ENCODE results near the gene LRRC75B.

LRRC75B gene

DNA sequence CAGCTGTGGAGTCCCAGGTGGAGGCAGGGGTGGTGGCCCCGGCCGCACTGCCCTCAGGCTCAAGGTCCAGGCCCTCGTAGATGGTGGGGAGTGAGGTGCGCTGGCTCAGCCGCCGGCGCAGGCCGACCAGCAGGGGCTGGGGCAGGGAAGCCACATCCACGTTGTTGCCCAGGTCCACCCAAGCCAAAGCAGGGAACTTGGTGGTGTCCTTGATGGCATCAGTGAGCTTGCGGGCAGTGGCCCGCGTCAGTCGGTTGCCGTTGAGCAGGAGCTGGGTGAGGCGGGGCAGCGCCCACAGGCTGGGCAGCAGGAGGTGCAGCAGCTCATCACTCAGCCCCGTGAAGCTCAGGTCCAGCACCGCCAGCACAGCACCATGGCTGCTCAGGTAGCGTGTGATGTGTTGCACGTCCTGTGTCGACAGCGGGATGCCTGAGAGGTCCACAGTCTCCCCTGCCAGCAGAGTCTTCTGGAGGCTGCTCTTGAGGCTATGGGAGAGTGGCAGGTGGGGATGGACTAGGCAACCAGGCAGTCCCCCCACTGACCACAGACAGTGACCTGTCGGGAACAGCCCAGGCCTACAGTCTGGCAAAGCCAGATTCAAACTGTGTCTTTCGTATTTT lies 6.8 kb downstream of the LRRC75B start:
- H3K4me3 ChIP-seq (ENCODE audit: control insufficient read depth, low read depth, low read length), result no peak overlapping the region
- no peak for DNase-seq (ENCODE audit: low read depth)

DNA sequence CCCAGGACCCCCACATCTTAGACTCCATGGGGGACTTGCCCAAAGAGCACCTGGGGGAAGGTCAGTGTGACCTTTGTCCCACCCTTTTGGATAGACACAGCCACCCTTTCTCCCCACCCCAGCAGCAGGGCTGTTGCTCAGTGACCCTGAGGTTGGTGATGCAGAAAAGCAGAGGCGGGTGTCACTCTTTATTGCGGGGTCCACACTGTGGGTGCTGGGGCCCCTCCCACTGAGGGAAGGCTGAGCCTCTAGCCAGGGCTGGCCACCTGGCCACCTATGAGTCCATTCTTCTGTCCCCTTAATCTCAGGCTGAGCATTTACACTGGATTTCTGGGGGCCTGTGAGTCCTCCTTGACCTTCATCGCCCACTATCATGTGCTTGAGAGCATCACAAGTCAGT lies 7.4 kb downstream of the LRRC75B start:
- no peak overlapping the region for H3K4me3 ChIP-seq (ENCODE audit: control insufficient read depth, low read depth, low read length)
- TF ChIP-seq, protein P1, sequence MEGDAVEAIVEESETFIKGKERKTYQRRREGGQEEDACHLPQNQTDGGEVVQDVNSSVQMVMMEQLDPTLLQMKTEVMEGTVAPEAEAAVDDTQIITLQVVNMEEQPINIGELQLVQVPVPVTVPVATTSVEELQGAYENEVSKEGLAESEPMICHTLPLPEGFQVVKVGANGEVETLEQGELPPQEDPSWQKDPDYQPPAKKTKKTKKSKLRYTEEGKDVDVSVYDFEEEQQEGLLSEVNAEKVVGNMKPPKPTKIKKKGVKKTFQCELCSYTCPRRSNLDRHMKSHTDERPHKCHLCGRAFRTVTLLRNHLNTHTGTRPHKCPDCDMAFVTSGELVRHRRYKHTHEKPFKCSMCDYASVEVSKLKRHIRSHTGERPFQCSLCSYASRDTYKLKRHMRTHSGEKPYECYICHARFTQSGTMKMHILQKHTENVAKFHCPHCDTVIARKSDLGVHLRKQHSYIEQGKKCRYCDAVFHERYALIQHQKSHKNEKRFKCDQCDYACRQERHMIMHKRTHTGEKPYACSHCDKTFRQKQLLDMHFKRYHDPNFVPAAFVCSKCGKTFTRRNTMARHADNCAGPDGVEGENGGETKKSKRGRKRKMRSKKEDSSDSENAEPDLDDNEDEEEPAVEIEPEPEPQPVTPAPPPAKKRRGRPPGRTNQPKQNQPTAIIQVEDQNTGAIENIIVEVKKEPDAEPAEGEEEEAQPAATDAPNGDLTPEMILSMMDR (IDR thresholded peaks at IDR 0.05; ENCODE audit: control insufficient read depth, insufficient read depth, low read depth, low read length, missing control alignments), result no peak
- DNase-seq (ENCODE audit: low read depth), result no peak

More for the DNA sequence above, 6.8 kb downstream of the LRRC75B start:
- TF ChIP-seq, protein P1 (IDR thresholded peaks at IDR 0.05; ENCODE audit: control insufficient read depth, insufficient read depth, low read depth, low read length, missing control alignments), result no peak

DNA sequence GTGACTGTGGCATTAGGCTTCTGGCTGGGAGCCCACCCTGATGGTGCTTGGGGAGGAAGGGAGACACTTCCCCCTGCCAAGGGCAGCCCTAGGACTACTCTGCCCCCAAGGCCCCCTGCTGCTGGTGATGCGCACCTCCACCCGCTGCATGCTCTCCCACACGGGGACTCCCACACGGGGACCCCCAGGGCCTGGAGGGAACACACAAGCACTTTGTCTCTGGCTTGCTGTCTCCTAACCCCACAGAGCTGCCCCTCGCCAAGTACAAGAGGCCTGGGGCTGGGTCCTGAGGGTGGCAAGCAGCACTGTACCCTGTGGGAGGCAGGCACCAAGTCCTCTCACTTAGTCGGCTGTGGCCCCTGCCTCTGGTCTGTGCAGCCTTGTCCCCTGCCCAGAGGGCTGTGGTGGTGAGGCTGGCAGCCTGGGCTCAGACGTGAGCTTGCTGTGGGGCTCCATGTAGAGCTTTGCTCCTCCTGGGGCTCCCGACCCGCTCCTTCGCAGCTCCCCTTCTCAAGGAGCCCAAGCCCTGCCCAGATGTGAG lies 7.9 kb downstream of the LRRC75B start:
- DNase-seq (ENCODE audit: low read depth), result no peak
- no peak overlapping the region for H3K4me3 ChIP-seq (ENCODE audit: control insufficient read depth, low read depth, low read length)
- TF ChIP-seq, protein P1 (IDR thresholded peaks at IDR 0.05; ENCODE audit: control insufficient read depth, insufficient read depth, low read depth, low read length, missing control alignments), result no peak

DNA sequence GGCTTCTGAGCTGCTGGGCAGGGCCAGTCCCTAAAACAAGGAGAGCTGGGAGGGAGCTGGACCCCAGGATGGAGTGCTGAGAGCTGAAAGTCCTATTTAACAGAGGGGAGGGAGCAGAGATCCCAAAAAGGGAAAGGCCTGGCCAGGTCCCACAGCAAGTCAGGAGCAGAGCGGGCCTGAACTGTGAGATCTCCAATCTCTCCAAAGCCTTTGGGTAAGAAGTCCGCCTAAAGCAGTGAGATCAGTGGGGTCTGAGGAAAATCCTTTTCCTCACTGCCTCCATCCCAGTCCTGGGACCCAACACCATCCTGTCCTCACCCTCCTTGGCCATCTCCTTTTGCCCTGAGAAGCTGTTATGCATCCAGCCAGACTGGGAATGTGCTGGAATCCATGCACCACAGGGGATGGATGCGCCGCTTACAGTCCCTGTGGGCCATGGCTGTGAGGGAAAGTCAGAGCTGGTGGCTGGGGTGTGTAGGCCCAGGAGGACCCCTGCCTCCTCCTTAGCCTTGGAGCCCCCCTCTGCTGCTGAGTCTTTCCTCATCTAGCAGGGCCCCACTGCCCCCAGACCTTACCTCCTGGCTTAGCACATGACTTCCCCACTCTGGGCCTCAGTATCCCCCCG lies 8.6 kb downstream of the LRRC75B start:
- no peak overlapping the region for H3K4me3 ChIP-seq (ENCODE audit: control insufficient read depth, low read depth, low read length)
- TF ChIP-seq, protein P1 (IDR thresholded peaks at IDR 0.05; ENCODE audit: control insufficient read depth, insufficient read depth, low read depth, low read length, missing control alignments), result no peak
- DNase-seq (ENCODE audit: low read depth), result no peak

DNA sequence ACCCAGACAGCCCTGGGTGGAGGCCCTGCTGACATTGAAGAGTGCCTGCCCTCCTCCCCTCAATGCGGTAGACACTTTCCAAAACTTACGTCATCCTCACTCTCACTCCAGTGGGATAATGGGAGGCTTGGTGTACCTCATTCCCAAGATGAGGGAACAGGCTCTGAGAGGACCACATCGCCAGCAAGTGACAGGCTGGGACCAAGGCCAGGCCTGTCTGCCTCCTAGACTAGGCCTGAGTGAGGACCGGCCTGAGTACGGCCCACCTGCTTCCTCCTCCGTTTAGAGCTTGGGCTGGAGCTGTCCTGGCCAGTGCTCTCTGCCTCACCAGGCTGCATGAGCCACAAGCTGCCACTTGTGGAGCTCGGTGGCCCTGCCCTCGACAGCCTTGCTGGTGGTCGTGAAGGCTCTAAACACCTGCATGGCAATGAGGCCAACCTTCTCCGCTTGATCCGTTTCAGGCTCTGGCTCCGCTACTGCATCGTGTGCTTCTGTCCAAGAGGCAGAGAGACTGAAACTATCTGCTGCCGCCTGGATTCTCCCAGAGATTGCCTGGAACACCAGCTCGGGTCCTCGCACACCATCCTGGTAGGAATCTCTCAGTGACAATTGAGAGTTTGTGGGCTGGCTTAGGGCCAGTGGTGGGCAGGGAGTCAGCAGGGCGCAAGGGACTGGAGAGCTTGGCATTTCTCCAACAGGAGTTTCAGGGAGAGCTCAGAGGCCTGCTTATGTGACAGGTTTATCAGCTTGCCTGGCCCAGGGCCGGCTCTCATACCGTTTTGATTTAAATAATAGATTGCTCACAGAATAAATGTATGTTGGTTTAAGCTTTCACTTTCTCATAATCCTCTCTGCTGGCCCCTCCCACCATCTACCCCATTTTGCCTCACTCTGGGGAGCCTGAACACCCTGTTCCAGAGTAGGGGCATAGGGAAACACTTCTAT lies 9.4 kb downstream of the LRRC75B start:
- no peak overlapping the region for H3K4me3 ChIP-seq (ENCODE audit: control insufficient read depth, low read depth, low read length)
- TF ChIP-seq, protein P1 (IDR thresholded peaks at IDR 0.05; ENCODE audit: control insufficient read depth, insufficient read depth, low read depth, low read length, missing control alignments), result no peak
- no peak for DNase-seq (ENCODE audit: low read depth)

DNA sequence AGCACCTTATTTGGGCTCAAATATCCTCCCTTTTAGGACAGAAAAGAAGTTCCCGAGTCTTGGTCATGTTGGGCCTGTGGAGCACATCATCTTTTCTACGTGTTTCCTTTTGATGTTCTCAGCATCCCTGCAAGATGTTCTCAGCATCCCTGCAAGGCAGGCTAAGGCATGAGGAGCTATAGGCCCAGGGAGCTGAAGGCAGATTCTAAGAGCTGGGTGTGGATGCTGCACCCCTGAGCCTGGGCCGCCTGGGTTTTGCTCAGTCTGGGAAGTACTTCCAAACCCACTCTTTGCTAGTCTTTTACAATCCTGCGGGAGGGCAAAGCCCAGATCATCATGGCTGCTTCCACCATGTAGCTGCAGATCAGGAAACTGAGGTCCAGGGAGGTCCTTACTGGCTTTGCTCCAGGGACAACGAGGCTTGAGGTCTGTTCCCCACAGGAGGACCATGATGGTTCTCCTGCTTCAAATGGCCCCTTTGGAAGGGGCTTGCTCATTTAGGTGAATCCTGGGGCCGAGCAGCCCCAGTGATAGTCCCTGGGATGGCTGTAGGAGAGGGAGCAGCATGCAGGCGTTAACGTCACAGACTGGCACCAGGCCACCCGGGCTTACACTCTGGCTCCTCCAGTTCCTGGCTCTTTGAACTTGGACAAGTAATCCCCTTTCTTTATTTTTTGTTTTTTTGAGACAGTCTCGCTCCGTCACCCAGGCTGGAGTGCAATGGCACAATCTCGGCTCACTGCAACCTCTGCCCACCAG lies 10.6 kb downstream of the LRRC75B start:
- H3K4me3 ChIP-seq (ENCODE audit: control insufficient read depth, low read depth, low read length), result no peak overlapping the region
- TF ChIP-seq, protein P1 (IDR thresholded peaks at IDR 0.05; ENCODE audit: control insufficient read depth, insufficient read depth, low read depth, low read length, missing control alignments), result no peak
- no peak for DNase-seq (ENCODE audit: low read depth)
